Stimulated activated CD4-positive, alpha-beta T cell treated with anti-CD3 and anti-CD28 coated beads, Interleukin-1b, Interleukin-23, amount 100 ng/mL, for 4 hours (primary cell): ENCODE results near the gene ADCY4.
A peak's percentile ranks its signal among the peaks of the same experiment; 100 is the strongest.

ENCODE experiments used
- DNase-seq, 2 donors: peaks; one replicate each; pipeline ENCODE4 v3.0.0-alpha.2; 2020; ENCODE audit warnings: low read depth in 2 of 2

Gene ADCY4

DNA sequence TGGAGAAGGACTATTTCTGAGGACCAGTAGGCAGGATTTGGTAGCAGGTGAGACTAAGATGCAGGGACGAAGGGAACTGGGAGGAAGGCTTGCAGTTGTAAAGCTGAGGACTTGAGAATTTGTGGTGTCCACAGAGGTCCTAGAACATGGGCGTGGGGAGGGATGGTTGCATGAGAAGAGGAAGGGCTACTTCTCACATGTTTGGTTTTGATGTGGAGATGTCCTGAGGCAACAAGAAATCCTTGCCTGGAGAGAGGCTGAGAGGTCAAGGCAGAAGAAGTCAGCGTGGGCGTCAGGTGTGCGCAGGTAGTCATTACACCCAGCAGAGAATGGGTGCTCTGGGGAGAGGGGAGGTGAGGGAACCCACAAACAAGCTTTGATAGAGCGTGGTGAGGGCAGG is 57.8 kb downstream of the ADCY4 start:
- DNase-seq = no peak

GRCh38 chr14:24274101-24274543 is 60.7 kb downstream of the ADCY4 start:
- peak; percentile 27 to 48 for DNase-seq

DNA sequence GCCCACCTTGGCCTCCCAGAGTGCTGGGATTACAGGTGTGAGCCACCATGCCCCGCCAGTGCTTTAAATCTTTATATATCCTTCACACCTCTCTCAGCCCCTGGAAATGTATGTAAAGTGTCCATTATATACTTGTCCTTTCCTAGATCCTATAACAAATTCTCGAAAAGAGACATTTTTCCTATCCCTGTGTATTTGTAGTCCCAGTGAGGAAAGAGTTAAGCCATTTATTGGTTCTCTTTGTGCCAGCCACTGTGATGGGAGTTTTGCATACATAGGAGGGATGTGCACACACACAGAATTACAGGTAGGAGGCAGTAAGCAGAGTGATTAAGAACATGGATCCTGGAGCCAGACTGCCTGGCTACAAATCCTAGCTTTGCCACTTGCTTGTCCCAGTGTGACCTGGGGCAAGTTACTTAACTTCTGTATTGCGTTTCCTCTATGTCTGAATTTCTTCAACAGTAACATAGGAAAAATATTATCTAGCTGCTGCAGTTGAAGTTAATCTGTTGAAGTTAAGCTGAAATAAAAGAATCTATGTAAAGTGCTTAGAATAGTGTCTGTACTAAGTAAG is 61.4 kb downstream of the ADCY4 start:
- DNase-seq = no peak

DNA sequence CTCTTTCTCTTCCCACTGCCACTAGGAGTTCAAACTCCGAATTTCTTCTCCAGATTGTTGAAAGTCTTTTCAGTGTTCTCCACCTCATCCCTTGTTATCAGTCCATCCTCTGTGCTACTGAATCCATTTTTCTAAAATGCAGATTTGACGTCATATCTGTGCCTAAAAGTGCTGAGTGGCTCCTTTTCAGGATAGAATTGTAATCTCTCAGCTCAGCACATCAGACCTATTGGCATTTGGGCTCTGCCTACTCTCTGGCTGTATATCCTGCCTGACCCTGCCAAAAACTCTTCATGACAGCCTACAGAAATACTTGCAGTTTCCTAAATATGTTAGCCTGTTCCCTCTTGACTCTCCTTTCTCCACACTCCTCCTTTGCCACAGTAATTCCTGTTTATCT is 62.4 kb downstream of the ADCY4 start:
- DNase-seq = no peak

DNA sequence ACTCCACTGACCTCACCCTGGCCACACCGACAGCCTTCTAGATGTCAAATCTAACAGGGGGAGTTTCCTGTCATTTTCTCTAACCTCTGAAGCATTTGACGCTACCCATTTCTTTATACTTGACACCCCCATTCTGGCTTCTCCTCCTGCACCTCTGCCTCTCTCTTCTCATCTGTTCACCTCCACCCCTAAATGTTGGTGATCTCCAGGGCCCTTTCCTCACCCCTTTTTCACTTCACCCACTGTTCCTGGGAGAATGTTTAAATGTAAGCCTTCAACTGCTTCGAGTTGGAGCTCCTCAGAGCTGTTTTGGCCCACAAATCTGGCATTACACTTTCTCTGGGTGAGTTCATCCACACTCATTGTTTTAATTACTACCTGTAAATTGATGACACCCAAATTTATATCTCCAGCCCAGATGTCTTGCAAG is 63.0 kb downstream of the ADCY4 start:
- no peak for DNase-seq

- peak; percentile 80 to 86 for DNase-seq
Observed at GRCh38 chr14:24271134-24271833, 63.6 kb downstream of the ADCY4 start, which contains the start of gene RABGGTA. Gene RABGGTA (minus strand): TSS chr14:24271597. CDS start chr14:24271115, 482 bp downstream.

DNA sequence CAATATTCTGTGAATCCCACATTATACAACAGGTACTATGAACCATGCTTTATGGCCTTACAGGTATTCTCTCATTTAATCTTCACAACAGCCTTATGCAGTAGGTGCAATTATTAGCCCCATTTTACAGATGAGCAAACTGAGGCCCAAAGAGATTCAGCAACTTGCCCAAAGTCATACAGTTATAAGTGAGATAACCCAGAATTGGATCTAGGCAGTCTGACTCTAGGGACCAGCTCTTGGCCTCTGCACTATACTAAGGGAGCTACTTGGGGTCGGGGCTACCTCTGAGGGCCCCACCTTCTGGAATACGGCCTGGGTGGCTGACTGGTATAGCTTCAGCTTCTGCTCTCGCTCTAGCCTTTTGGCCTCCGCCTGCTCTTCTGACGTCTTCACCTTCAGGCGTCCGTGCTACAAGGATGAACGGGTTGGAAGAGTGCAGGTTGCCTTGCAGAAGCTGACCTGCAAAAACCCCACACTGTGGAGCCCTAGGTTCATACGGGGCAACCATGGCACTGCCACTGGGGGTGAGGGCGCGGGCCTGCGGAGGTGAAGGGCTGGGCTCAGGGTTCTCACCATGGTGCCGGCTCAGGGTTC is 64.2 kb downstream of the ADCY4 start:
- DNase-seq = no peak

GRCh38 chr14:24269910-24270536 is 64.8 kb downstream of the ADCY4 start:
- no peak for DNase-seq

DNA sequence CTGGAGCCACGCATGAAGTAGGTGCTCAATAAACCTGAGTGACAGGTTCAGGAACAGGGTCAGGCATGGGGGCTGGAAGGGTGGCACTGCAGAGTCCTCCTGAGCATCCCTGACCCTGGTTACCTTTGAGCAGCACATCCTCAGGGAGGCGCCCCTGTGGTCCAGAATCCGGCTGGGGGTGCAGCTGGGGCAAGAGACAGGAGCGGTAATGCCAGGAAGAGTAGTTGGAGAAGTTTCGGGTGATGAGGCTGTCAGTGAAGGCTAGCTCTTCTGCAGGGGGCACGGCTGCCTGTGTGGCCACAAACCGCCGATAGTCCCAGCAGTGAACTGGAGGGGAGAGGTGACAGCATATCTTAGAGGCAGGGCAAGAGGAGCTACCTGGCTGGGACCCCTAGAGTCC is 65.5 kb downstream of the ADCY4 start:
- DNase-seq = no peak
